Skeletal muscle satellite cell (primary cell): ENCODE measurements around the gene PTPRT.

ENCODE experiments used
- H3K27me3 ChIP-seq: 2 replicates; pipeline ENCODE4 v1.7.0; 2013; ENCODE audit warnings: low read length; ENCODE audit not compliant: control insufficient read depth, insufficient read depth
- H3K36me3 ChIP-seq: 2 replicates; pipeline ENCODE4 v1.7.0; 2013; ENCODE audit warnings: mild to moderate bottlenecking, control low read depth, low read length; ENCODE audit not compliant: insufficient read depth
- H3K4me1 ChIP-seq: 2 replicates; pipeline ENCODE4 v1.7.0; 2013; ENCODE audit warnings: low read length; ENCODE audit not compliant: control insufficient read depth, insufficient read depth
- H3K4me2 ChIP-seq: 2 replicates; pipeline ENCODE4 v1.7.0; 2013; ENCODE audit warnings: mild to moderate bottlenecking, low read length
- H3K4me3 ChIP-seq: 2 replicates; pipeline ENCODE4 v1.7.0; 2013; ENCODE audit warnings: low read length
- H3K9ac ChIP-seq: 2 replicates; pipeline ENCODE4 v1.7.0; 2013; ENCODE audit warnings: mild to moderate bottlenecking, low read depth, low read length, moderate library complexity
- H3K9me3 ChIP-seq: replicated peaks from 2 replicates; pipeline ENCODE4 v1.7.0; 2013; ENCODE audit warnings: mild to moderate bottlenecking, control low read depth, low read length

PTPRT gene

GRCh38 chr20:43043887-43044286 lies 145.8 kb downstream of the PTPRT start:
- no peak overlapping the region for H3K9ac ChIP-seq
- no peaks in the 10 kb centered on the region for H3K36me3 ChIP-seq
- H3K27me3 ChIP-seq: no peaks in the 10 kb centered on the region
- H3K4me2 ChIP-seq: no peak overlapping the region
- peaks cover 10% of the 10 kb centered on the region for H3K9me3 ChIP-seq
- H3K4me3 ChIP-seq: no peak overlapping the region
- no peaks in the 10 kb centered on the region for H3K4me1 ChIP-seq

DNA sequence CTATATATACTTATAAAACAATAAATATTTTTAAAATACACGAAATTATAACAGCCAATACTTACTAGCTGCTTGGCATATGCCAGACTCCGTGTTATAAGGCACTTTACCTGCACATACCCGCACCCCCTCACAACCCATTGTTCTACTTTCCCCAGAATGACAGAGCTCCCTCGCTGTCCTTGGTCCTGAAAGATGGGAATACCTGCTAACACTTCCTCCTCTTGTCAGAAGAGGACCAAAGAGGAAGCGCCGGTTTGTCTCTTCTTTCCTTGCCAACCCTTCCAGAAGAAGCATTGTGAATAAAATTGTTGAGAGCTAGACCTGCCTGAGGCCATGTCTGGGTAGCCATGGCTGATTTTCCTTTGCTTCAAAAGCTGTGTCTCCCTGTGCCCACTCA lies 149.3 kb downstream of the PTPRT start:
- Histone ChIP-seq H3K4me2 (no peak overlapping the region), H3K9ac (no peak overlapping the region), H3K27me3 (no peaks in the 10 kb centered on the region), H3K36me3 (no peaks in the 10 kb centered on the region), H3K9me3 (peaks cover 10% of the 10 kb centered on the region), H3K4me1 (no peaks in the 10 kb centered on the region), H3K4me3 (no peak overlapping the region)

DNA sequence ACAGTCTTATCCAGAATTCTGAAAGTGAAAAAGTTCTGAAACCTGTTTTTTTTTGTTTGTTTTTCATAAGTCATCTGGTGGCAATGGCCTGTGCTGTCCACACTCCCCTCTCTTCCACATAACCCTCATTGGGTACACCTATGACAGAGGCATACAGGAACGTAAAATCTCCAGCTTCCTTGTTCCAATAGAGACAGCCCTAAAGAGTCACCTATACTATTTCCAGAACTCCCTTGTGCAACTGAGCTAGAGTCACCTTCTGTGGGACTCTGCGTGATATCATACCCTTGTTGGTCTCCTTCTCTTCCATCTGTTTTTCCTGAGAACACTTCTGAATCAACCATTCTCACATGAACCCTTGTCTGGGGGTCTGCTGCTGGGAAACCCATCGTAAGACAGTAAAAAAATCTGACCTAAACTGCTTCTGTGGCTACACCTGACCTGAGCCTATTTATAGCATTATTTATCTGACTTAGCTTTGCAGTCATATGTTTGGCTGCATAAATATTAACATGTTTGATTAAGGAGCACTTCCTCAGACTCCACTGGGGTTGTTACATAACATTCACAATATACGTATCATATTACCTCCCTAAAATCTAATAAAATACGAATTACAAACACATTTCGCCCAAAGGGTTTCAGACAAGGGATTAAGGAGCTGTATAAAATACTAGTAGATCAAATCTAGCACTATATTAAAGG lies 151.9 kb downstream of the PTPRT start:
- Histone ChIP-seq H3K9ac (no peak overlapping the region), H3K4me2 (no peak overlapping the region), H3K4me1 (no peaks in the 10 kb centered on the region), H3K27me3 (no peaks in the 10 kb centered on the region), H3K9me3 (peaks cover 5% of the 10 kb centered on the region), H3K4me3 (no peak overlapping the region), H3K36me3 (no peaks in the 10 kb centered on the region)

- no peak overlapping the region for H3K9ac ChIP-seq
- no peaks in the 10 kb centered on the region for H3K36me3 ChIP-seq
- H3K27me3 ChIP-seq: no peaks in the 10 kb centered on the region
- H3K4me3 ChIP-seq: no peak overlapping the region
- H3K4me2 ChIP-seq: no peak overlapping the region
- H3K4me1 ChIP-seq: no peaks in the 10 kb centered on the region
- H3K9me3 ChIP-seq: peaks cover 5% of the 10 kb centered on the region
Observed at GRCh38 chr20:43034981-43035724, 154.6 kb downstream of the PTPRT start.

DNA sequence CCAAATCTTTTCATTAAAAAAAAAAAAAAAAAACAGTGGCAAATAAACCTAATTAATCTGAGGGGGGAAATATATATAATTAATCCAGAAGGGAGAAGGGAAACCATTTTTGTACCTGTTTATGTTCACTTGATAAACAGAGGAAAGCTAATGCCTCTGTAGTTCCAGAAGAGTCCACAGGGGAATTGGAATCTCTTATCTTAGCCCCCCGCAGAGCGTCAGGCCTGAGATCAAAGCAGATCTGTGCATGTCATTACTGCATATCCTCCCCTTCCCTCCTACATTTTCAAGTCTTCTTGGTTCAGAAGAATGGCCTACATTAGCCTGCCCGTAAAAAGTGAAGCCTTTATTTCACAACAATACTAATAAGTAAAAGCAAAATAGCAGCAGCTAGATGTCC lies 157.2 kb downstream of the PTPRT start:
- Histone ChIP-seq H3K27me3 (no peaks in the 10 kb centered on the region), H3K9me3 (peaks cover 16% of the 10 kb centered on the region), H3K4me2 (no peak overlapping the region), H3K4me3 (no peak overlapping the region), H3K4me1 (no peaks in the 10 kb centered on the region), H3K9ac (no peak overlapping the region), H3K36me3 (no peaks in the 10 kb centered on the region)

DNA sequence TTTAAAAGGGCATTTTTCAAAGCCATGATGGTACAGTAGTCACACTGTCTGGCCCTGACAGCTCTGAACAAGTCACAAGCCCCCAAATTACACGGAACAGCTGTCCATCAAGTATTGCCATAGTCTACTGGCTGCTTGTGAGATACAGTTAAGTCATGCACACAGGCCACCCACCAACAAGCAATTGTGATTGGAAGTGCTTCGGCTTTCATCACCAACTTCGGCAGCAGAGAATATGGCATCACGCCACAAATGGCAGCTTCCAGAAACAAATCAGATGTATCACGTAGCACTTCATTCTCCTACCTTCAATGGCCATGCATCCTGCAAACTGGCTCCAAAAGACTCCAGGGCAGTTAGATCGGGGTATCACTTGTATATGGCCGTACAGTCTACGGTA lies 160.5 kb downstream of the PTPRT start:
- Histone ChIP-seq H3K9ac (no peak overlapping the region), H3K4me1 (no peaks in the 10 kb centered on the region), H3K9me3 (peaks cover 11% of the 10 kb centered on the region), H3K4me3 (no peak overlapping the region), H3K4me2 (no peak overlapping the region), H3K27me3 (no peaks in the 10 kb centered on the region), H3K36me3 (no peaks in the 10 kb centered on the region)

DNA sequence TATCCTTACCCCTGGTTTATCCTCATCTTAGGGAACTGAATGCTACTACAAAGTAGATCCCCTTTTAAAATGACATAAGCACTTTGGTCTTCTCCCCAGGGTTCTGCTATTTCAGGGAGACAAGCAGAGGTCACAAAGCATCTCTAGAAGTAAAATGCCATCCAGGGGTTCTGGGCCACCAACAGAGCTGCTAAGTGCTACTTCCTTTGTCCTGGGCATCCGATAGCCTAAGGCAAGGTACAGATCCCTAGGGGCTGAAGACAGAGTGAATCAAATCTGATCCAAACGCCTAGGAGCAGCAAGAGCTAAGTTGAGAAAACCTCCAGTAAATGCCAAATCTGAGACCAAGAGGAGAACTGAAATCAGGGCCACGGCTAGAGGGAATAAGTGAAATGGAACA lies 161.2 kb downstream of the PTPRT start:
- H3K9me3 ChIP-seq: peaks cover 15% of the 10 kb centered on the region
- H3K27me3 ChIP-seq: no peaks in the 10 kb centered on the region
- no peaks in the 10 kb centered on the region for H3K4me1 ChIP-seq
- H3K36me3 ChIP-seq: no peaks in the 10 kb centered on the region
- H3K4me3 ChIP-seq: no peak overlapping the region
- no peak overlapping the region for H3K4me2 ChIP-seq
- H3K9ac ChIP-seq: no peak overlapping the region

DNA sequence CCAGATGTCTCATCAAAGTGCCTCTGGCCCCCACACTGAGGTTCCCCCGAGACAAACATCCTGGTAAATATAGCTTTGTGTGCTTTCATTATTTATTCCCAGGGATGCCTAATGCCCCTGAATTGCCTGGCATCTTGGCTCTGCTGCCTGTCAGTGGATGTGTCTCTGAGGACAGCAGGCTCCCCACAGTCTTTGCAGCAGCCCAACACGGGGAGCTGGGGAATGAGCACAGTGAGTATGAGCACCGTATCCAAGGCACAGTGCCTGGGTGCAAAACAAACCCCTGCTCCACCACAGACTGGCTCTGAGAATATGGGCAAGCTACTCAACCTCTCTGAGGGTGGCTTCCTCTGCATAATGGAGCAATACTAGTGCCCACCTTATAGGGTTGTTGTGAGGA lies 165.9 kb downstream of the PTPRT start:
- H3K4me2 ChIP-seq: no peak overlapping the region
- H3K36me3 ChIP-seq: no peaks in the 10 kb centered on the region
- H3K27me3 ChIP-seq: no peaks in the 10 kb centered on the region
- no peaks in the 10 kb centered on the region for H3K4me1 ChIP-seq
- H3K9me3 ChIP-seq: peaks cover 16% of the 10 kb centered on the region
- H3K9ac ChIP-seq: no peak overlapping the region
- H3K4me3 ChIP-seq: no peak overlapping the region

- Histone ChIP-seq H3K4me2 (no peak overlapping the region), H3K9me3 (peaks cover 13% of the 10 kb centered on the region), H3K4me3 (no peak overlapping the region), H3K36me3 (no peaks in the 10 kb centered on the region), H3K27me3 (no peaks in the 10 kb centered on the region), H3K9ac (no peak overlapping the region), H3K4me1 (no peaks in the 10 kb centered on the region)
Observed at GRCh38 chr20:43022568-43022967, 167.1 kb downstream of the PTPRT start.

DNA sequence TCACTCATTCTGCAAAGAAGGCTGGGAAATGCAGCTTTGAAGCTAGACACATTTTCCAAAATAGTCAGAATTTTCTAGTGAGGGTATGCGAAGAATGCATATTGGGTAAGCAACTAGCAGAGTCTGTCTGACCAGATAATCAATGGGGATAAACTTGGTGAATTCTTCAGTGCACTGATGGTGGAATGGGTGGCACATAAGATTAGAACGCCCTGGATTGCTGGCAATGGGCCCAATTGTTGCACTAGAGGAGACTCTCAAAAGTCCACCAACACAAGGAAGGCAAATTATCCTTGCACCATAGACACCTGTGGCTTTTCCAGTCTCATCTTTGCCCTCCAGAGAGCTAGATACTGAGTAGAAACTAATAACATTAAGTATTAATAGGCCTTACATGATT lies 167.6 kb downstream of the PTPRT start:
- H3K9ac ChIP-seq: no peak overlapping the region
- H3K9me3 ChIP-seq: peaks cover 13% of the 10 kb centered on the region
- no peak overlapping the region for H3K4me3 ChIP-seq
- no peaks in the 10 kb centered on the region for H3K27me3 ChIP-seq
- H3K4me2 ChIP-seq: no peak overlapping the region
- H3K36me3 ChIP-seq: no peaks in the 10 kb centered on the region
- H3K4me1 ChIP-seq: no peaks in the 10 kb centered on the region

GRCh38 chr20:43017241-43018030 lies 172.3 kb downstream of the PTPRT start:
- Histone ChIP-seq H3K4me2 (no peak overlapping the region), H3K27me3 (no peaks in the 10 kb centered on the region), H3K36me3 (no peaks in the 10 kb centered on the region), H3K4me3 (no peak overlapping the region), H3K9ac (no peak overlapping the region), H3K9me3 (peaks cover 19% of the 10 kb centered on the region), H3K4me1 (no peaks in the 10 kb centered on the region)
